Measurements from ENCODE around the gene HNF1B. TPM values are rescaled to one million over a fixed set of nuclear protein-coding genes. Genes with fewer than 3 reads are reported as not detected.

Gene HNF1B
- total and polyA plus RNA-seq, 10 of the 15 experiments (the other 5 are each of a cell fraction or from before 2014, with no cell fraction given) = 0.51 to 12.7 (median 1.9) TPM

GRCh38 chr17:37742762-37743611 is 1.9 kb downstream of the HNF1B start:
- in situ Hi-C loops (cut with MboI) = no loop called here
- intact Hi-C loops (cut with micrococcal nuclease; ENCODE audit: unreplicated experiment) = no loop called here
- H3K9me3 ChIP-seq (replicated peaks; ENCODE audit: control insufficient read depth, insufficient read depth, low read length) = no peaks in the 10 kb centered on the region
- ATAC-seq = peak; percentile 19
- peaks cover 0 to 5% of the 10 kb centered on the region in 2 experiments; a peak in 2 of 4 replicates for H3K36me3 ChIP-seq (ENCODE audit: control insufficient read depth in 2 of 2, insufficient read depth in 2 of 2, low read length in 1 of 2)
- H3K79me2 ChIP-seq (ENCODE audit: control insufficient read depth, insufficient read depth, low read length) = no peaks in the 10 kb centered on the region; the same call in none of the 2 replicates
- H3K27ac ChIP-seq (ENCODE audit: control insufficient read depth, insufficient read depth) = no peak overlapping the region
- peaks cover 0 to 22% of the 10 kb centered on the region in 2 experiments; a peak in 2 of 4 replicates for H3K27me3 ChIP-seq (replicated peaks in 1 of 2; ENCODE audit: control insufficient read depth in 2 of 2, insufficient read depth in 2 of 2, low read length in 1 of 2)
- SMC1A ChIA-PET (ENCODE audit: uncharacterized antibody, unreplicated experiment) = interaction anchor here (3.4 kb wide), 1 partner anchor 27 kb away, joined by 22 read pairs; no protein-coding TSS in a partner anchor
- no peaks in the 10 kb centered on the region for H4K20me1 ChIP-seq (ENCODE audit: control insufficient read depth, insufficient read depth)
- BruUV-seq (replicated peaks) = no TSS peak
- H2AFZ ChIP-seq (ENCODE audit: control insufficient read depth, low read depth, low read length) = no peak overlapping the region; the same call in 1 of the 2 replicates
- peak overlapping the region; percentile 63; the same call in 1 of the 2 replicates for H3K4me3 ChIP-seq
- FAIRE-seq = no peak
- RAD21 ChIA-PET (ENCODE audit: unreplicated experiment) = no interaction called here
- peaks cover 42% of the 10 kb centered on the region for H3K4me1 ChIP-seq (ENCODE audit: control insufficient read depth, insufficient read depth, low read length)
- CTCF ChIA-PET = interaction anchor here (0.9 kb wide), 1 partner anchor 27 kb away, joined by 3 read pairs; no protein-coding TSS in a partner anchor
- WGBS (ENCODE audit: insufficient coverage, insufficient replicate concordance, low lambda C conversion rate, missing lambda C conversion rate) = 10% methylated on average over 66 of the region's 76 CpGs
- POLR2A ChIA-PET = interaction anchor here (1.3 kb wide), 1 partner anchor 34 kb away, joined by 3 read pairs; no protein-coding TSS in a partner anchor
- H3K4me2 ChIP-seq (ENCODE audit: control insufficient read depth, insufficient read depth) = peak overlapping the region; percentile 75
- DNase-seq (ENCODE audit: low read depth, low spot score) = no peak
- peak overlapping the region; percentile 19; the same call in 1 of the 2 replicates for H3K9ac ChIP-seq (ENCODE audit: control insufficient read depth, insufficient read depth, low read length)
- no peak for TF ChIP-seq NFXL1 (IDR thresholded peaks at IDR 0.05; ENCODE audit: borderline replicate concordance)
- TF ChIP-seq, protein P1, sequence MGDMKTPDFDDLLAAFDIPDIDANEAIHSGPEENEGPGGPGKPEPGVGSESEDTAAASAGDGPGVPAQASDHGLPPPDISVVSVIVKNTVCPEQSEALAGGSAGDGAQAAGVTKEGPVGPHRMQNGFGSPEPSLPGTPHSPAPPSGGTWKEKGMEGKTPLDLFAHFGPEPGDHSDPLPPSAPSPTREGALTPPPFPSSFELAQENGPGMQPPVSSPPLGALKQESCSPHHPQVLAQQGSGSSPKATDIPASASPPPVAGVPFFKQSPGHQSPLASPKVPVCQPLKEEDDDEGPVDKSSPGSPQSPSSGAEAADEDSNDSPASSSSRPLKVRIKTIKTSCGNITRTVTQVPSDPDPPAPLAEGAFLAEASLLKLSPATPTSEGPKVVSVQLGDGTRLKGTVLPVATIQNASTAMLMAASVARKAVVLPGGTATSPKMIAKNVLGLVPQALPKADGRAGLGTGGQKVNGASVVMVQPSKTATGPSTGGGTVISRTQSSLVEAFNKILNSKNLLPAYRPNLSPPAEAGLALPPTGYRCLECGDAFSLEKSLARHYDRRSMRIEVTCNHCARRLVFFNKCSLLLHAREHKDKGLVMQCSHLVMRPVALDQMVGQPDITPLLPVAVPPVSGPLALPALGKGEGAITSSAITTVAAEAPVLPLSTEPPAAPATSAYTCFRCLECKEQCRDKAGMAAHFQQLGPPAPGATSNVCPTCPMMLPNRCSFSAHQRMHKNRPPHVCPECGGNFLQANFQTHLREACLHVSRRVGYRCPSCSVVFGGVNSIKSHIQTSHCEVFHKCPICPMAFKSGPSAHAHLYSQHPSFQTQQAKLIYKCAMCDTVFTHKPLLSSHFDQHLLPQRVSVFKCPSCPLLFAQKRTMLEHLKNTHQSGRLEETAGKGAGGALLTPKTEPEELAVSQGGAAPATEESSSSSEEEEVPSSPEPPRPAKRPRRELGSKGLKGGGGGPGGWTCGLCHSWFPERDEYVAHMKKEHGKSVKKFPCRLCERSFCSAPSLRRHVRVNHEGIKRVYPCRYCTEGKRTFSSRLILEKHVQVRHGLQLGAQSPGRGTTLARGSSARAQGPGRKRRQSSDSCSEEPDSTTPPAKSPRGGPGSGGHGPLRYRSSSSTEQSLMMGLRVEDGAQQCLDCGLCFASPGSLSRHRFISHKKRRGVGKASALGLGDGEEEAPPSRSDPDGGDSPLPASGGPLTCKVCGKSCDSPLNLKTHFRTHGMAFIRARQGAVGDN (IDR thresholded peaks at IDR 0.05) = no peak
- no peak for TF ChIP-seq DPF2 (IDR thresholded peaks at IDR 0.05)
- TF ChIP-seq TAF1 (IDR thresholded peaks at IDR 0.05; ENCODE audit: borderline replicate concordance, low read depth, low read length) = no peak
- no peak for TF ChIP-seq STAT1 (conservative IDR thresholded peaks at IDR 0.05)
- no peak for TF ChIP-seq BRCA1 (IDR thresholded peaks at IDR 0.05; ENCODE audit: low read depth, low read length)
- TF ChIP-seq BHLHE40 (IDR thresholded peaks at IDR 0.05; ENCODE audit: borderline replicate concordance in 1 of 2, low read depth in 2 of 2, low read length in 1 of 2) = peak in 1 of 2 experiments; percentile 37; a peak in 2 of 4 replicates
- TF ChIP-seq NR2F1 (conservative IDR thresholded peaks at IDR 0.05) = 0 out of 2 replicates have a peak, but pooled peaks have one; percentile 35
- TF ChIP-seq RCOR1 (conservative IDR thresholded peaks at IDR 0.05; ENCODE audit: low read depth, low read length) = no peak
- TF ChIP-seq, protein P2, sequence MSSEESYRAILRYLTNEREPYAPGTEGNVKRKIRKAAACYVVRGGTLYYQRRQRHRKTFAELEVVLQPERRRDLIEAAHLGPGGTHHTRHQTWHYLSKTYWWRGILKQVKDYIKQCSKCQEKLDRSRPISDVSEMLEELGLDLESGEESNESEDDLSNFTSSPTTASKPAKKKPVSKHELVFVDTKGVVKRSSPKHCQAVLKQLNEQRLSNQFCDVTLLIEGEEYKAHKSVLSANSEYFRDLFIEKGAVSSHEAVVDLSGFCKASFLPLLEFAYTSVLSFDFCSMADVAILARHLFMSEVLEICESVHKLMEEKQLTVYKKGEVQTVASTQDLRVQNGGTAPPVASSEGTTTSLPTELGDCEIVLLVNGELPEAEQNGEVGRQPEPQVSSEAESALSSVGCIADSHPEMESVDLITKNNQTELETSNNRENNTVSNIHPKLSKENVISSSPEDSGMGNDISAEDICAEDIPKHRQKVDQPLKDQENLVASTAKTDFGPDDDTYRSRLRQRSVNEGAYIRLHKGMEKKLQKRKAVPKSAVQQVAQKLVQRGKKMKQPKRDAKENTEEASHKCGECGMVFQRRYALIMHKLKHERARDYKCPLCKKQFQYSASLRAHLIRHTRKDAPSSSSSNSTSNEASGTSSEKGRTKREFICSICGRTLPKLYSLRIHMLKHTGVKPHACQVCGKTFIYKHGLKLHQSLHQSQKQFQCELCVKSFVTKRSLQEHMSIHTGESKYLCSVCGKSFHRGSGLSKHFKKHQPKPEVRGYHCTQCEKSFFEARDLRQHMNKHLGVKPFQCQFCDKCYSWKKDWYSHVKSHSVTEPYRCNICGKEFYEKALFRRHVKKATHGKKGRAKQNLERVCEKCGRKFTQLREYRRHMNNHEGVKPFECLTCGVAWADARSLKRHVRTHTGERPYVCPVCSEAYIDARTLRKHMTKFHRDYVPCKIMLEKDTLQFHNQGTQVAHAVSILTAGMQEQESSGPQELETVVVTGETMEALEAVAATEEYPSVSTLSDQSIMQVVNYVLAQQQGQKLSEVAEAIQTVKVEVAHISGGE (CRISPR knock-in tag; IDR thresholded peaks at IDR 0.05) = no peak
- no peak for TF ChIP-seq SIX5 (IDR thresholded peaks at IDR 0.05; ENCODE audit: low read depth, low read length, severe bottlenecking)
- no peak for TF ChIP-seq TCF3 (IDR thresholded peaks at IDR 0.05; ENCODE audit: borderline replicate concordance, insufficient read depth, low read depth, low read length)
- no peak for TF ChIP-seq IRF4 (IDR thresholded peaks at IDR 0.05; ENCODE audit: low read depth, low read length)
- no peak for TF ChIP-seq ZNF622 (IDR thresholded peaks at IDR 0.05)
